NCI-H2196 (cell line): Measurements from ENCODE around the gene FAM156A.
"Not testable (repeated sequence)": the region's sequence is repeated elsewhere in the genome, so short reads cannot be mapped to it uniquely, and the experiment has no call there.

Source experiments
- DNase-seq: peaks from one replicate; lab custom pipeline; 2025; ENCODE audit not compliant: unreplicated experiment; lab: John Stamatoyannopoulos, UW

Gene FAM156A

GRCh38 chrX:52905531-52905930, 52.8 kb downstream of the FAM156A start:
- not testable (repeated sequence) for DNase-seq
